PC-9 (cell line): Measurements from ENCODE around the gene P2RY12.

Source experiments
- CTCF ChIP-seq: fragments of 200-600 bp; sonication (generic); conservative IDR thresholded peaks from 2 replicates; pipeline ENCODE4 v1.6.1; 2017; ENCODE audit warnings: mixed run types, antibody characterized with exemption, mild to moderate bottlenecking, moderate library complexity
- EZH2 ChIP-seq: fragments of 200-600 bp; sonication (generic); IDR thresholded peaks from 2 replicates; pipeline ENCODE4 v1.8.0; 2017; ENCODE audit warnings: antibody characterized with exemption, low read depth

GRCh38 chr3:151307583-151308488, 76.7 kb downstream of the P2RY12 start:
- TF ChIP-seq CTCF = no peak
- TF ChIP-seq EZH2 = no peak
